ENCODE measurements around the gene MEI1. TPM values are rescaled to one million over a fixed set of nuclear protein-coding genes. Genes with fewer than 3 reads are reported as not detected.

The MEI1 gene

DNA sequence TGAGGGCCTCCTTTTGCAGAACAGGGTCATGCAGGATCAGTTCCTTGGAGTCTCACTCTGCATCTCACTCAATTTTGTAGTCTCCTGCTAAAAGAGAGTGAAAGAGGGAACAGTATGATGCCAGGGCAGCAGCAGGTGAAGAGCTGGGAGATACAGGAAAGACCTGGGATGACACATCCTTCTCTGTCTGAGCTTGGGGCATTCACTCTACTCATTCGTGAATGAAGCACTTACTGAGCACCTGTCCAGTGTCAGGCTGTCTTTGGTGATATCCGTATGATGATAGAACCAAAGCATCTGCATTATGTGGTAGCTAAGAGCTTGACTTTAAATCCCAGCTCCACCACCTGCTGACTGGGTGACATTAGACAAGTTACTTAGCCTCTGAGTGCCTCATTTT is 148.0 kb downstream of the MEI1 start:
- Histone ChIP-seq H4K5ac (ENCODE audit: low read length) (no peak overlapping the region), H3K79me1 (ENCODE audit: low read length) (peaks cover 27% of the 10 kb centered on the region), H3K9ac (ENCODE audit: low read length) (no peak overlapping the region), H3K4me3 (ENCODE audit: low read length) (no peak overlapping the region), H2BK15ac (replicated peaks; ENCODE audit: low read depth) (no peak overlapping the region), H4K8ac (ENCODE audit: low read depth, low read length) (no peak overlapping the region), H3K56ac (ENCODE audit: low read length) (no peak overlapping the region), H2BK5ac (ENCODE audit: low read length) (no peak overlapping the region), H2AK5ac (ENCODE audit: low read length) (no peak overlapping the region), H3K23ac (ENCODE audit: low read length) (no peak overlapping the region), H3K36me3 (ENCODE audit: control insufficient read depth, insufficient read depth, low read length) (no peaks in the 10 kb centered on the region), H3K79me2 (ENCODE audit: control insufficient read depth, insufficient read depth, low read length) (peaks cover 67% of the 10 kb centered on the region), H2BK120ac (ENCODE audit: low read depth, low read length) (no peak overlapping the region), H3K27me3 (ENCODE audit: insufficient read depth, low read length, poor library complexity) (no peaks in the 10 kb centered on the region), H3K4me1 (ENCODE audit: control insufficient read depth, low read depth, low read length) (peaks cover 22% of the 10 kb centered on the region), H3K18ac (ENCODE audit: low read length) (no peak overlapping the region), H3K4me2 (ENCODE audit: low read length) (no peak overlapping the region), H3K27ac (ENCODE audit: low read depth, low read length) (no peak overlapping the region), H3K4ac (ENCODE audit: low read depth, low read length) (no peak overlapping the region)
- no peak for DNase-seq
- WGBS (ENCODE audit: extremely low coverage, insufficient coverage, low lambda C conversion rate): no CpG with 5 or more reads among the region's 2 CpGs

DNA sequence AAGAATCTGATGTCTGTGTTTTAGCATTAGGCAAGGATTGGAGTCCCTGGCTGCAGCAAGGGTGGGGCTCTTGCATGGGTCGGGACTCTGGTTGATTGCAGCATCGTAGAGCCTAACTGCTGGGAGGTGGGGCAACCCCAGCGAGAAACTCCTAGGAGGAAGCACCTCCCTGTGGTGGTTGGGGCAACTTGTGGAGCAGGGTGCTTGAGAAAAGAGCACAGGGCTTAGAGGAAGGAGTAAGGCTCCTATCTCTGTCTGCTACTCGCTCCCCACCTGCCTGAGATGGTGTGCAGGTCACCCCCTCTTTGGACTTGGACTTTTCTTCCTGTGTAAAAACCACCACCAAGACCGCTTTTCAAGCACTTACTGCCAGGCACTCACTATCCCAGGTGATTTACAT is 149.2 kb downstream of the MEI1 start:
- H3K4me3 ChIP-seq (ENCODE audit: low read length): no peak overlapping the region
- H3K23ac ChIP-seq (ENCODE audit: low read length): no peak overlapping the region
- no peaks in the 10 kb centered on the region for H3K27me3 ChIP-seq (ENCODE audit: insufficient read depth, low read length, poor library complexity)
- H2AK5ac ChIP-seq (ENCODE audit: low read length): no peak overlapping the region
- peaks cover 65% of the 10 kb centered on the region for H3K79me2 ChIP-seq (ENCODE audit: control insufficient read depth, insufficient read depth, low read length)
- peaks cover 22% of the 10 kb centered on the region for H3K4me1 ChIP-seq (ENCODE audit: control insufficient read depth, low read depth, low read length)
- no peak overlapping the region for H3K4ac ChIP-seq (ENCODE audit: low read depth, low read length)
- no peak overlapping the region for H3K27ac ChIP-seq (ENCODE audit: low read depth, low read length)
- no peak overlapping the region for H2BK15ac ChIP-seq (replicated peaks; ENCODE audit: low read depth)
- H3K36me3 ChIP-seq (ENCODE audit: control insufficient read depth, insufficient read depth, low read length): no peaks in the 10 kb centered on the region
- H3K4me2 ChIP-seq (ENCODE audit: low read length): no peak overlapping the region
- no peak overlapping the region for H4K5ac ChIP-seq (ENCODE audit: low read length)
- no peak for DNase-seq
- no CpG with 5 or more reads among the region's 5 CpGs for WGBS (ENCODE audit: extremely low coverage, insufficient coverage, low lambda C conversion rate)
- no peak overlapping the region for H3K56ac ChIP-seq (ENCODE audit: low read length)
- H3K9ac ChIP-seq (ENCODE audit: low read length): no peak overlapping the region
- H2BK5ac ChIP-seq (ENCODE audit: low read length): no peak overlapping the region
- no peak overlapping the region for H3K18ac ChIP-seq (ENCODE audit: low read length)
- H3K79me1 ChIP-seq (ENCODE audit: low read length): peaks cover 28% of the 10 kb centered on the region
- no peak overlapping the region for H2BK120ac ChIP-seq (ENCODE audit: low read depth, low read length)
- no peak overlapping the region for H4K8ac ChIP-seq (ENCODE audit: low read depth, low read length)

Small RNAs within 50 kb of the gene (small RNA-seq; reads per million reads assigned to genes)
- gene HMGN2P10 (ENCODE audit: insufficient read depth): not detected
- gene RF00019 (ENCODE audit: insufficient read depth): not detected
- gene RNU6-476P (ENCODE audit: insufficient read depth): not detected
- not detected for gene RNU6ATAC22P (ENCODE audit: insufficient read depth)

Measured in mesendoderm (in vitro differentiated cells).